SK-N-SH treated with all-trans-retinoic acid at 6 μM for 48 hours (cell line): ENCODE data around the gene SGCA.

Experiments used
- ARNTL ChIP-seq: fragments of 450-650 bp; formaldehyde crosslinking; IDR thresholded peaks from 2 replicates; pipeline ENCODE4 v1.5.0; 2020; ENCODE audit warnings: low read depth, mild to moderate bottlenecking, moderate library complexity, borderline replicate concordance
- ESRRG ChIP-seq: fragments of 250-450 bp; sonication (Bioruptor Pico); IDR thresholded peaks from 2 replicates; pipeline ENCODE4 v1.6.1; 2021; ENCODE audit warnings: mild to moderate bottlenecking
- ISL1 ChIP-seq: fragments of 250-450 bp; sonication (Bioruptor Pico); IDR thresholded peaks from 2 replicates; pipeline ENCODE4 v2.1.2; 2022; ENCODE audit warnings: mild to moderate bottlenecking, moderate library complexity
- OSR1 ChIP-seq: fragments of 250-450 bp; sonication (Bioruptor Pico); IDR thresholded peaks from 2 replicates; pipeline ENCODE4 v1.8.0; 2022; ENCODE audit warnings: moderate library complexity, mild to moderate bottlenecking, inconsistent platforms
- RARB ChIP-seq: fragments of 250-450 bp; sonication (Bioruptor Pico); IDR thresholded peaks from 2 replicates; pipeline ENCODE4 v1.8.0; 2021; ENCODE audit warnings: mild to moderate bottlenecking, moderate library complexity
- TOX ChIP-seq: fragments of 250-450 bp; sonication (Bioruptor Pico); IDR thresholded peaks from 2 replicates; pipeline ENCODE4 v1.8.0; 2021; ENCODE audit warnings: mild to moderate bottlenecking, moderate library complexity, borderline replicate concordance
- ZC3H10 ChIP-seq: fragments of 250-450 bp; sonication (Bioruptor Pico); IDR thresholded peaks from 2 replicates; pipeline ENCODE4 v1.5.1; 2021; ENCODE audit warnings: mild to moderate bottlenecking, moderate library complexity
- TF ChIP-seq, protein P1 (sequence below): fragments of 250-450 bp; sonication (Bioruptor Pico); IDR thresholded peaks from 2 replicates; pipeline ENCODE4 v1.5.1; 2020; ENCODE audit warnings: low read depth, mild to moderate bottlenecking, moderate library complexity
- TF ChIP-seq, protein P2 (sequence below): fragments of 250-450 bp; sonication (Bioruptor Pico); IDR thresholded peaks from 2 replicates; pipeline ENCODE4 v1.5.1; 2021; ENCODE audit warnings: mild to moderate bottlenecking, moderate library complexity
- TF ChIP-seq, protein P3 (sequence below): fragments of 250-450 bp; sonication (Bioruptor Pico); IDR thresholded peaks from 2 replicates; pipeline ENCODE4 v1.8.0; 2020; ENCODE audit warnings: mild to moderate bottlenecking, moderate library complexity, borderline replicate concordance
- TF ChIP-seq, protein P4 (sequence below): fragments of 250-450 bp; sonication (Bioruptor Pico); IDR thresholded peaks from 2 replicates; pipeline ENCODE4 v1.5.0; 2020; ENCODE audit warnings: mild to moderate bottlenecking, moderate library complexity

DNA sequence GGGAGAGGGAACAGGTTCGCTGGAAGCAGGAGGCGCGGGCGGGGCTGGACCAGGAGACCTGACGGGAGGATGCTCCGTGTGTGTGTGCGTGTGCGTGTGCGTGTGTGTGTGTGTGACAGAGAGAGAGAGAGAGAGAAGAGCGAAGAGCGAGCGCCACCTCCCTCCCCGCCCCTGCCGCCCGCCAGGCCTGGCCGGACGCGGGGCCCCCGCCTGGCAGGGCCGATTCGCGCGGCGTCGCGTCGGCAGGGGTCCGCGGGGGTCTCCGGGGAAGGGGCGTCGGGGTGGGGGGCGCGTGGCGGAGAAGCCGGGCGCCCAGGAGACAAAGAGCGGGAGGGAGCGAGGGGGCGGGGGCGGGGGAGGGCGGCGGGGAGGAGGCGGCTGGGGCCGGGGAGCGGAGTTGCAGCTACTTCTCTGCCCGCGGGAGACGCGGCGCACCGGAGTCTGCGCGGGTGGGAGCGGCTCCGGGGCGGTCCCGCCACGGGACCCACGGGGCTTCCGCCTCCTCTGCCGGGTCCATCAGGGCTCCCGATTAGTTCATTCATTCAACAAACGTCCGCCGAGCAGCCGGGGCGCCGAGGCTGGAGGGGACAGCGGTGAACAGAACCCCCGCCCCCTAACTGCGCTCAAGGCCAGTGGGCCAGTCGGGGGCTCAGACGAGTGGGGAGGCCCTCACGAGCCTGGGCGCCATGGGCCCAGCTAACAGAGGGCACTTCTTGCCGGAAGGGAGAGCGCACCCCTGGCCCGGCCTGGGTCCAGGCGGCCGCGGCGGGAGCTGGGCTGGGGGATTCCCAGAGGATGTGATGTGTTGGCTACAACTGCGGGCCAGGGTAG is 35.9 kb upstream of the SGCA start, which contains the start of gene SAMD14:
- TF ChIP-seq, protein P1, sequence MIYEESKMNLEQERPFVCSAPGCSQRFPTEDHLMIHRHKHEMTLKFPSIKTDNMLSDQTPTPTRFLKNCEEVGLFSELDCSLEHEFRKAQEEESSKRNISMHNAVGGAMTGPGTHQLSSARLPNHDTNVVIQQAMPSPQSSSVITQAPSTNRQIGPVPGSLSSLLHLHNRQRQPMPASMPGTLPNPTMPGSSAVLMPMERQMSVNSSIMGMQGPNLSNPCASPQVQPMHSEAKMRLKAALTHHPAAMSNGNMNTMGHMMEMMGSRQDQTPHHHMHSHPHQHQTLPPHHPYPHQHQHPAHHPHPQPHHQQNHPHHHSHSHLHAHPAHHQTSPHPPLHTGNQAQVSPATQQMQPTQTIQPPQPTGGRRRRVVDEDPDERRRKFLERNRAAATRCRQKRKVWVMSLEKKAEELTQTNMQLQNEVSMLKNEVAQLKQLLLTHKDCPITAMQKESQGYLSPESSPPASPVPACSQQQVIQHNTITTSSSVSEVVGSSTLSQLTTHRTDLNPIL (CRISPR knock-in tag) = no peak
- TF ChIP-seq ESRRG (CRISPR knock-in tag) (no peak), ZC3H10 (CRISPR knock-in tag) (no peak), ARNTL (CRISPR knock-in tag) (no peak), RARB (no peak), ISL1 (no peak), TOX (no peak), OSR1 (CRISPR knock-in tag) (no peak)
- TF ChIP-seq, protein P2, sequence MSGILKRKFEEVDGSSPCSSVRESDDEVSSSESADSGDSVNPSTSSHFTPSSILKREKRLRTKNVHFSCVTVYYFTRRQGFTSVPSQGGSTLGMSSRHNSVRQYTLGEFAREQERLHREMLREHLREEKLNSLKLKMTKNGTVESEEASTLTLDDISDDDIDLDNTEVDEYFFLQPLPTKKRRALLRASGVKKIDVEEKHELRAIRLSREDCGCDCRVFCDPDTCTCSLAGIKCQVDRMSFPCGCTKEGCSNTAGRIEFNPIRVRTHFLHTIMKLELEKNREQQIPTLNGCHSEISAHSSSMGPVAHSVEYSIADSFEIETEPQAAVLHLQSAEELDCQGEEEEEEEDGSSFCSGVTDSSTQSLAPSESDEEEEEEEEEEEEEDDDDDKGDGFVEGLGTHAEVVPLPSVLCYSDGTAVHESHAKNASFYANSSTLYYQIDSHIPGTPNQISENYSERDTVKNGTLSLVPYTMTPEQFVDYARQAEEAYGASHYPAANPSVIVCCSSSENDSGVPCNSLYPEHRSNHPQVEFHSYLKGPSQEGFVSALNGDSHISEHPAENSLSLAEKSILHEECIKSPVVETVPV = no peak
- TF ChIP-seq, protein P3, sequence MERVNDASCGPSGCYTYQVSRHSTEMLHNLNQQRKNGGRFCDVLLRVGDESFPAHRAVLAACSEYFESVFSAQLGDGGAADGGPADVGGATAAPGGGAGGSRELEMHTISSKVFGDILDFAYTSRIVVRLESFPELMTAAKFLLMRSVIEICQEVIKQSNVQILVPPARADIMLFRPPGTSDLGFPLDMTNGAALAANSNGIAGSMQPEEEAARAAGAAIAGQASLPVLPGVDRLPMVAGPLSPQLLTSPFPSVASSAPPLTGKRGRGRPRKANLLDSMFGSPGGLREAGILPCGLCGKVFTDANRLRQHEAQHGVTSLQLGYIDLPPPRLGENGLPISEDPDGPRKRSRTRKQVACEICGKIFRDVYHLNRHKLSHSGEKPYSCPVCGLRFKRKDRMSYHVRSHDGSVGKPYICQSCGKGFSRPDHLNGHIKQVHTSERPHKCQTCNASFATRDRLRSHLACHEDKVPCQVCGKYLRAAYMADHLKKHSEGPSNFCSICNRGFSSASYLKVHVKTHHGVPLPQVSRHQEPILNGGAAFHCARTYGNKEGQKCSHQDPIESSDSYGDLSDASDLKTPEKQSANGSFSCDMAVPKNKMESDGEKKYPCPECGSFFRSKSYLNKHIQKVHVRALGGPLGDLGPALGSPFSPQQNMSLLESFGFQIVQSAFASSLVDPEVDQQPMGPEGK (CRISPR knock-in tag) = no peak
- TF ChIP-seq, protein P4, sequence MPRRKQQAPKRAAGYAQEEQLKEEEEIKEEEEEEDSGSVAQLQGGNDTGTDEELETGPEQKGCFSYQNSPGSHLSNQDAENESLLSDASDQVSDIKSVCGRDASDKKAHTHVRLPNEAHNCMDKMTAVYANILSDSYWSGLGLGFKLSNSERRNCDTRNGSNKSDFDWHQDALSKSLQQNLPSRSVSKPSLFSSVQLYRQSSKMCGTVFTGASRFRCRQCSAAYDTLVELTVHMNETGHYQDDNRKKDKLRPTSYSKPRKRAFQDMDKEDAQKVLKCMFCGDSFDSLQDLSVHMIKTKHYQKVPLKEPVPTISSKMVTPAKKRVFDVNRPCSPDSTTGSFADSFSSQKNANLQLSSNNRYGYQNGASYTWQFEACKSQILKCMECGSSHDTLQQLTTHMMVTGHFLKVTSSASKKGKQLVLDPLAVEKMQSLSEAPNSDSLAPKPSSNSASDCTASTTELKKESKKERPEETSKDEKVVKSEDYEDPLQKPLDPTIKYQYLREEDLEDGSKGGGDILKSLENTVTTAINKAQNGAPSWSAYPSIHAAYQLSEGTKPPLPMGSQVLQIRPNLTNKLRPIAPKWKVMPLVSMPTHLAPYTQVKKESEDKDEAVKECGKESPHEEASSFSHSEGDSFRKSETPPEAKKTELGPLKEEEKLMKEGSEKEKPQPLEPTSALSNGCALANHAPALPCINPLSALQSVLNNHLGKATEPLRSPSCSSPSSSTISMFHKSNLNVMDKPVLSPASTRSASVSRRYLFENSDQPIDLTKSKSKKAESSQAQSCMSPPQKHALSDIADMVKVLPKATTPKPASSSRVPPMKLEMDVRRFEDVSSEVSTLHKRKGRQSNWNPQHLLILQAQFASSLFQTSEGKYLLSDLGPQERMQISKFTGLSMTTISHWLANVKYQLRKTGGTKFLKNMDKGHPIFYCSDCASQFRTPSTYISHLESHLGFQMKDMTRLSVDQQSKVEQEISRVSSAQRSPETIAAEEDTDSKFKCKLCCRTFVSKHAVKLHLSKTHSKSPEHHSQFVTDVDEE (CRISPR knock-in tag) = no peak
